NCI-H2107 treated with DMSO at 0.1 percent for 48 hours (cell line): Measurements from ENCODE around the gene MXRA5.
"Not testable (repeated sequence)": the region's sequence is repeated elsewhere in the genome, so short reads cannot be mapped to it uniquely, and the experiment has no call there.

Experiments
- DNase-seq: peaks from one replicate; lab custom pipeline; 2025; ENCODE audit not compliant: unreplicated experiment; lab: John Stamatoyannopoulos, UW

The MXRA5 gene

DNA sequence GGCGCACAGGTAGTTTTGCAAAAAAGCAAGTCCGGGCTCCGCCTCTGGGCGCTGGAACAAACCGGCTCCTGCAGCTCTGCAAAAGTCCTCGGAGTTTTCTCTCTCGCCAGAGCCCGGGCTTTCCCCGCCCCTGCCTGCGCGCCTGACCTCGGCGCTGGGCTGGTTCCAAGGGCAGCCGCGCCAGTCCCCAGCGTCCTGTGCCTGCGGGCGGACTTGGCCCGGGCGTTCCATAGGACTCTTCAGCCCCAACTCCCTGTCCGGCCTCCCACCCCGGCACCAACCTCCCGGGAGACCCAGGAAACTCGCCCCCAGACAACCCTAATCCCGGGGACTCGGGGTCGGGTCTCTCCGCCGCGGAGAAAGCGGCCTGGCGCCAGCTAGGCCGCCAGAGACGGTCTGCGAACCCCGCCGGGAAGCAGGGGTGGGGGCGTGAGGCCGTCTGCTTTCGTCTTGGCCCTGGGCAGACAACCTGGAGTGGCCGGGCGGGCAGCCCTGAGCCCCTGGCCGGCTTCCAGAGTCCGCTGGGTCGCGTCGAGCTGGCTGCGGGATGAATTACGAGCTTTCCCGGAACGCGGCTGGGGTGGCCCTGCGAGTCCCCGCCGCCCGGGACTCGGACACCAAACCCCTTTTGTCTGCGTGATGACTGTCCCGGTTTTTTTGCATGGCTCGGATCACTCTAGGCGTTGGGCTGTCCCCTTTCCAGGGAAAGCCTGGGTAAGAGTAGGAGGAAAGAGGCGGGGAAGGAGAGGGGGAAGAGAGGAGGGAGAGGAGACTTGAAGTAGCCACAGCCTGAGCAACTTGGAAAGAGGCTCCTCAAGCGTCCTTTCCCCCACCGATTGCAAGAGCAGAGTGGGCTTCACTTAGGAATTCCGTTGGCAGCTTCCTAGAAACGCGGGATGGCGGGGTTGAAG is 916 bp downstream of the MXRA5 start:
- DNase-seq: no peak

DNA sequence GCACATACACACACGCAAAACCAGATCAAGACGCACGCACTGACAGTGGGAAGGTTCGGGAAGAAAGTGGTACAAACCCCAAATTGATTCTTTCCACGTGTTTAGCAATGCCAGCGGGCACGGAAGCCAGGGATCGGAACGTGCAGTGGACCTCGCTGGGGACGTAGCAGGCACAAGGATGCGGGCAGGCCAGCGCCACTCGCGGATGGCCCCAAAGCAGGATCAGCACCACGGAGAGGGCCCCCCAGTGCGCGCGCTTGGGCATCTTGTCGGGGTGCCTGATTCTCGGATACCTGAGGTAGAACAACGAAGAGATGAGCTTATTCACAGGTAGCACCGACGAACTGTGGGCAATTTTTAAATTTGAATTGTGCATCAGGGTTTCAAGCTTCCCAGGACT is 2.9 kb downstream of the MXRA5 start:
- not testable (repeated sequence) for DNase-seq

DNA sequence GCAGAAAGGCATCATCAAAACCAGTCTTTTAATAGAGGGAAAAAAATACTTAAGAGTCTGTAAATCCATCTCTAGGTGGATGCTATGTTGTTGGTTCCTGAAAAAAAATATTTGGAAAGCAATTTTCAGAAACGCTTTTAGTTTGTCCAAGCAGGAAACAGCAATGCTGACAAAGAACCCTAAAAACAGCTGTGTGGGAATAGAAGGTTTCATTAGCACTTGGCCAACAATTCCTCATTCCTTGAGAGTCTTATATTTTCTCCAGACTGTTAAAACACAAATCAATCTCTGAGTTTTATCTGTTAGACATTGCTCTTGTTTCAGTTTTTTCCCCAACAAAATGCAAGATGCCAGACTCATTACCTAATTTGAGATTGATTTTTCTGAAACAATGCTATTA is 6.4 kb downstream of the MXRA5 start:
- no peak for DNase-seq

DNA sequence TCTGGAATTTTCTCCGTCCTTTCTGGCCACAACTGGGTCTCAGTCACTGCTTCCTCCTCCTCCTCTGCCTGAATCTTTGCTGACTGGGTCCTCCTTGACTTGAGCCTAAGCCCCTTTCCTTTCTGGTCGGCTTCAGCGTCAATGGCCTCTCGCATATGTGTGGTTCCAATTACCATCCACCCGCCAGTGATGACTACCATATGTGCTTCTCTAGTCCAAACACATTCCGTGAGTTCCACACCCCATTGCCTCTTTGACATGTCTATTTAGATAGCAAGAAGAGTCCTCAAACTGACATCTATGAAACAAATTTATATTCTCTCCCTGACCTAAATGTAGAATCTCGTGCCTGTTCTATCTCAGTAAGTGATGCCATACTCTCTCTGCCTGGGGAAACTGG is 19.8 kb downstream of the MXRA5 start:
- DNase-seq: no peak

DNA sequence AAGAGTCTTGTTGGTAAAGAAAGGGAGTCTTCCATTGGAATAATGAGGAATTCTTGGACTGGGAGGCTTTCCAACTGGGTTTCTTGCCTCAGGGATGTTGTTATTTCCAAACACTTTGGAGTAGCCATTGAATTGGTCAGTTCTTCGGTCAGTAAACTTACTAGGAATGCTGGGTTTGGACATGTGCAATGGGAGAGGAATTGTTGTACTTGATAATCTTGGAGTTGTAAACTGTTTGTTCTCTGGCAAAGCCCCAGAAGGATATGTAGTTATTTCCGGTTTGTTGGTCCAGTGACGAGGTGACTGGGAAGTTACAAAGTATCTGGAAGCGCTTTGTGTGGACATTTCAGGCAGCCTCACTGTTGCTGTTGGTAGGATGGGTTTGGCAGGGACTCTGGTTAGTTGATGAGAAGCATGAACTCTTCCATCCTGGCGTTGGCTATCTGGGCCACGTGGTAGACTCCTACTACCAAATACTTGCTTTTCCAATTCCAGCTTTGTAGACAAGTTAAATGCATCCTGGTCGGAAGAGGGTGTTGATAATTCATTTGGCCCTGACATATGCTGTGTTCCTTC is 25.9 kb downstream of the MXRA5 start:
- DNase-seq: no peak

DNA sequence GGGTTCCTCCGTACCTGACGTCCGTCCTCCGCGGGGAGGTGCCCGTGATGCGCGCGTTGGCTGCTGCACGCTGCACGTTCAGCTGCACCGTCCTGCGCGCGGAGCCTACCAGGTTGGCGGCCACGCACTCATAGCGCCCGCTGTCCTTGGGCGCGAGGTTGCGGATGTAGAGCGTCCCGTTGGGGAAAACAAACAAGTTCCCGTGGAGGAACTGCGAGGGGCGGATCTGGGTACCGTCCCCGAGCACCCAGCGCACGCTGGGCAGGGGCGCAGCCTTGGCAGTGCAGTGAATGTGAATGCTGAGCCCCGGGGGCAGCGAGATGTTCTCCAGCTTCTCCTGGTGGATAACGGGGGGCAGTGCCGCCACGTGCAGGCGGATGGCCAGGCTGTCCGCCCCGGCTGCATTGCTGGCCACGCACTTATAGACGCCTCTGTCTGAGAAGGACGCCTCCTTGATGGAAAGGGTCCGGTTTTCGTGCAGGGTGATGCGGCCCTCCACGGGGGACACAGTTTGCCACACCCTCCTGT is 29.2 kb downstream of the MXRA5 start:
- no peak for DNase-seq

DNA sequence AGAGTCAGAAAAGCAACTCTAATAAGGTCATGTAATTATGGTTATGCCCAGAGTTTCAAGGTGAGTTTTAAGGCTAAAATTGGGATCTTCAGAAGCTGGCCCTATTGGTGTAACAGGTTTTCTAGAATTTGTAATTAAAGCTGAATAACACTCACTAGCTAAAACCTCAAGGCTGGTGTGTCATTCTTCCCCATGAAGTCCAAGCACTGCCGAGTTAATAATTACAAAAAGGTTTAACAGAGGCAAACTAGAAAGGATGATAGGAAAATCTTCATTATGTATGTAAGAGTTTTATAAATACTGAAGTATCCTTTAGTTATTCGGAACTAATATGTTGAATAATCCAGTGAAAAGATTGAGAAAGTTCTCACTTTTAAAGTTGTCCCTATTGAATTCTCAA is 34.3 kb downstream of the MXRA5 start:
- no peak for DNase-seq

DNA sequence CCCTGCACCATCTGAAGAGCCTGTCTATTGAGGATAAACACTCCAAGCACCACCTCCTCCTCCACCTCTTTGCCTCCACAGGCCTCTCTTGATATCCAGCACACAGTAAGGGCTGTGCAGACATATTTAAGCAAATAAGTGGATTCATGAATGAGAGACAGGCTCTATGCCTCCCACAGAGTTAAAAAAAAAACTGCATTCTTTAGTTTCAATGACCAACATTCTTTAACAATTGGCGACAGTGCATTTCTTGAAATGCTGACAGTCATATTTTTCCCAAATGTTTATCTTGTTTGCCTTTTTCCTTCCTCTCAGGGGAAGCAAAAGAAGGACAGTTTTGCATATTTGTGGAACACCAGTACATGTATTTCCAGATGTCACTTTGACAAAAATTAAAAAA is 38.6 kb downstream of the MXRA5 start:
- DNase-seq: no peak

DNA sequence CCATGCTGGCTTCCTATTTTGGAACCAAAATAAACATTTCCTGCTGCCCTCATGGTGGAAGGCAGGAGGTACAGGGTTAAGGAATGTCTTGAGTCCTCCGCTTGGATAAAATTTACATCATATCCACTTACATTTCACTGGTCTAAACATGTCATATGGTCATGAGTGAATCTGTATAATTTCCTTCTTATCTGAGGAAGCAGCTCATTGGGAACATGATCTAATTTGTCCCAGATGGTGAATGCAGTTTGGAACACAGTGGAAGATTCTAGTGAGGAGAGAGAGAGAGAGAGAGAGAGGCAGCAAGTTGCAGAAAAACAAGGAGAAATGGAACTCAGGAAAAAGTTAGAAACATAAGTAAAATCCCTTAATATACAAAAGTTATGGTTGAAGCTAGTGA is 46.8 kb downstream of the MXRA5 start:
- no peak for DNase-seq

DNA sequence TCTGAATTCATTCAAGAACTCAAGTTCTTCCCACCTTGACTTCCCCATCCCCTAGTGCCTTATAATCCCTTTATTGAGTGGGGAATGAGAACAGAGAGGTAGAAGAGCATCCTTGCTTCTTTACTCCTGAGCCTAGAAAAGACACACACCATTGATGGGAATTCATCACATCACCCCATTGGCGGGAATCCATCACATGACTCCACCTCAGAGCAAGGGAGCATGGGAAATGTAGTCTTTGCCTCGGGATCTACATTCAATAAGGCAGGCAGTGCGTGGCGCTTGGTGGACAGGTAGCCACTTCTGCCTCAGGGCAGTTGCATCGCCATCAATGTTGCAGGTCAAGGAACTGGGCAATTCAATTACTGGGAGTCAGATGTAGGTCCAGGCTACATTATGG is 50.7 kb downstream of the MXRA5 start:
- DNase-seq: no peak

DNA sequence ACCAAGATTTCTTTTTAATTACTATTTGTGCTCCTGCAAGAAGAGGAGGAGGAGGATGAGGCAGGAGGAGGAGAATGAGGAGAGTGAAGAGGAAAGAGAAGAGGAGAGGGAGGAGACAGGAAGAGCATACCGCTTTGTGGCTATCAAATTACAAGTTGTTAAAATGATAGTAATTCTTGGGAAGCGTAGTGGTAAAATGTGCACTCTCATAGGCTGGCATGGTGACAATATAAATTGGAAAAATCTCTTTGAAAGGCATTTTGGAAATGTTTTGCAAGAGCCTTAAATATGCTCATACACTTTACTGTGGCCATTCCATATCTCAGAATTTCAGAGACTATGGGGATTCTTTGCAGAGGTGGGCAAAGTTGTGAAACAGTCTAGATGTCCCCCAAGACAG is 53.2 kb downstream of the MXRA5 start:
- DNase-seq: no peak

DNA sequence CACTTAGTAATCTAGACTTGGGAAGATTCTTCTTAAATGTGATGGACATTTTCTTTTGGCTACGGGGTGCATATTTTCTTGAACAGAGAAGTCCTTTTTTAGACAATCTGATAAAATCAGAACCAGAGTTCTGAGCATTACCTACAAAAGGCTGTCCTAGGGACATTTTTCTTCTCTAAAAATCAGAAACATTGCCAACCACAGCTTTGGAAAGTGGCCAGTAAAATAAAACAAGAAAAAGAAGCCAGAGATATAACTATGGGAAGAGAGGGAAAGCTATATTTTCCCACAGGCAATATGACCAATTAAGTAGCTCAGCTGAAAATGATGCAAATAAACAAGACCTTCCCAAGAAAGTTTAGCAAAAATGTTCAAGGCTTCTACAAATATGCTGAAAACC is 55.9 kb downstream of the MXRA5 start:
- DNase-seq: no peak

DNA sequence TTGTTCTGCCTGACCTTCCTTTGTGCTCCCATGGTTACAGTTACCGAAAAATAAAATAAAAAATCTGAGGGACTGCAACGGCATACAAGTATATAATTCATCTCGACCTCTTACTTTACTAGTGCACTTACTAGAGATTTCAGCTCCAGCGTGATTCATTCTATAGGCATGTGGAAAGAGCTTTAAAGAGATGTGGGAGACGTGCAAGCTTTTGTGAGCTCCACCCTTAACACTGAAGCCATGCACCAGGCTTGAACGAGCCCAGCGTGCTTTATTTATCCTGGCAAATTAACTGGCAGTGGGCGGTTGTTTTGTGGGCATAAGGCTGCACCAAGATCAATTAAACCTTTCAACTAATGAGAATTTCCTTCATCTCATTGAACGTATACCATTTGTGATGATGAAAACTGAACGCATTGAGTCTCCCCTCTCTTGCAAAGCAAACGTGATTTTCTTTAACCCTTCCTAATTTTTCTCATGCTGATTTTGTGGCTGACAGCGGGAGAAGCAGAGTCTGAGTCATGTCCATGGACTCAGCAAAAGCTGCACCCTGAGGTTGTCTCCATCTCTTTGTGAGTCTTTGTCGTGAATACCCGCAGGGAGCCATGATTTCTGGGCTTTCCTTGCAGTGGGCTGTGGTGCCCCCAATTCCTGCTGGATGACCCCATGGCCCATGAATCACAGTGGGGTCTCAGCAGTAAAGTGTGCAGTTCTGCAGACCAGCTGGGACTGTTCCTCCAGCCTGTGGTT is 60.1 kb downstream of the MXRA5 start:
- DNase-seq: no peak

DNA sequence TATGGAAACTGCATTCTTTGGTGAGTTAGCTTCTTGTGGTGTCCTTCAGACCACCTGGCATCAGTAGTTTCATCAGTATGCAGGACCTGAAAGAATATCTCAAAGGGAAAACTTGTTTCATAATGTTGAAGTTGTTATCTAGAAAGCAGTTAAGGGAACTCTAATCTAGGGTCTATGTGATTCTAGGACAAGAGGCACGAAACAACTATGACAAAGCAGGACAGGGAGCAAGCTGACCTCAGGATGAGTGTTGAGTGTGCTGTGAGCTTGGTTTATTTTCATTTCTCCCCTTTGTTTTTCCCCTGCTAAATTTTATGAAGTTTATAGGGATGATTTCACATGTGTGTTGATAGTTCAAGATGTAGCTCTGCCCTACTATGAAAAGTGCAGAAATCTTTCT is 65.7 kb downstream of the MXRA5 start:
- no peak for DNase-seq

DNA sequence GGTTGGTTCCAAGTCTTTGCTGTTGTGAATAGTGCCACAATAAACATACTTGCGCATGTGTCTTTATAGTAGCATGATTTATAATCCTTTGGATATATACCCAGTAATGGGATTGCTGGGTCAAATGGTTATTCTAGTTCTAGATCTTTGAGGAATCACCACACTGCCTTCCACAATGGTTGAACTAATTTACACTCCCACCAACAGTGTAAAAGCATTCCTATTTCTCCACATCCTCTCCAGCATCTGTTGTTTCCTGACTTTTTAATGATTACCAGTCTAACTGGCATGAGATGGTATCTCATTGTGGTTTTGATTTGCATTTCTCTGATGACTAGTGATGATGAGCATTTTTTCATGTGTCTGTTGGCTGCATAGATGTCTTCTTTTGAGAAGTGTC is 72.8 kb downstream of the MXRA5 start:
- DNase-seq: not testable (repeated sequence)

DNA sequence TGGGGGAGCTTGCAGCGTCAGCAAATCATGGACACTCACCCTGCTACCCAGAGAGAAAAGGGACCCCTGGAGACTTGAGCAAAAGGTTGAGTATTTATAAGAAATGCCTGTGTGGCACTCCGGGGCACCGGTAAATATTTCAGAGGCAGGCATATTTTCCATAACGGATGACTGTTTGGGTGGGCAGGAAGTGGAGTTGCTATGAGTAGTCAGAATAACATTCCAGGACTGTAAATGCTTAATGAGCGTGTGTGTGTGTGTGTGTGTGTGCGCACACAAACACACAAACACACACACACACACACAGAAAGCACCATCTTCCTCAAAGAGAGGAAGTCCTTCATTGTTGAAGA is 74.6 kb downstream of the MXRA5 start:
- no peak for DNase-seq

DNA sequence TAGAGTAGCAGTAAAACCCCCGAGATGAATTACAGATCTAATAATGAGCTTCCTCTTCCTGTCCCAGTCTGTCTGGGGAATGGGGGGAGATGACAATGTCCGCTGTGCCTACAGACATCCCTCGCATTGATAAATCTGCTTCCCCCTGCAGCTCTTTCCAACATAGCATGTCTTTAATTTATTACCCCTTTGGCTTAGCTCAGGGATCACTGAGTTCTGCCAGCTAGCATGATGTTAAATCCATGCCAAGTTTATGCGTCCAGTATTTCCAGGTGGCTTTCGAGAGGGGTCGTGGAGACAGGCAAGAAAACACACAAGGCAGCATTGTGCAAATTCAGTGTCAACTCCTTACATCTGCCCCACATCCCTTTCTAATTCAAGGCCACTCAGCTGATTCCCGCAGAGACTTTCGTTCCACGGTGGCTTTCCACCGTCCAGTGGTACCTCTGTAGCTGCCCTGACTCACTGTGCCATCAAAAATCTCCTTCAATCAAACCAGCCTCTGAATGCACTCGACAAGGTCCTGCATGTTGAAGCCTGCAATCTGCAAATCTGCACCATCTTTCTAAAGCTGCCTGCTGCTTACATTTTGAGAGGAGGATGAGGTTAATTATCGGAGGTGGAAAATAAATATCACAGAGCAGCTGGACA is 75.1 kb downstream of the MXRA5 start:
- no peak for DNase-seq

DNA sequence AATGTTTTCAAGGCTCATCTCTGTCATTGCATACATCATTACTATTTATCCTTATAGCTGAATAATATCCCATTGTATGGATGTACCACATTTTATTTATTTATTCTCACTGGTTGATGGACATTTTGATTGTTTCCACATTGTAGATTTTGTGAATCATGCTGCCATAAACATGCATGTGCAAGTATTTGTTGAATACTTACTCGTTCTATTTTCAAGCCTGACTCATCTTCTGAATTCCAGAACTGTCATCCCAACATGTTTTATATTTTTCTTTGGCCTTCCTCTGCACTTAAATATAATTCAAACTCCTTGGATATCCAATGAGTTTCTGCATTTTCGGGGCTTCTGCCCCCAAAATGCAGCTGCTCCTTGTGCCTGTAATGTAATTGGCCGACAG is 77.6 kb downstream of the MXRA5 start:
- no peak for DNase-seq

DNA sequence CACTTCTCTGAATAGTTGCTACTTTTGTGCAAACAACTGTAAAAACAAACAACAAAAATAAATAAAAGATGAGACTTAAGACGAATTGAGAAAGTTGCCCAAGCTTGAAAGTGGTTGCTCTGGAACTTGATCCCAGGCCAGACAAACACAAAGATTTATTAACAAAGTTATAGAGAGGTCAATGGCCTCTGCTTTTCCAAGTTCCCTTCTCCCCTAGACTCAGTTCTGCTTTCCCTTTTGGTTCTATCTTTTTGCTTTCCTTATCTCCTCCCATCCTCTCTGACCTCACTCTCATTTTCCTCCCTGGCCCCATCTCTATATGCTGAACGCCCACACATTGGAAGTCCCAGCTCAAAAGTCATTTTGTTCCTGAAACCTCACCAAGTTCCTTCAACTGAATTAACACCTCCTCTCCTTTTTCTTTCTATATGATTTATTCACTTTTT is 82.7 kb downstream of the MXRA5 start:
- DNase-seq: no peak

DNA sequence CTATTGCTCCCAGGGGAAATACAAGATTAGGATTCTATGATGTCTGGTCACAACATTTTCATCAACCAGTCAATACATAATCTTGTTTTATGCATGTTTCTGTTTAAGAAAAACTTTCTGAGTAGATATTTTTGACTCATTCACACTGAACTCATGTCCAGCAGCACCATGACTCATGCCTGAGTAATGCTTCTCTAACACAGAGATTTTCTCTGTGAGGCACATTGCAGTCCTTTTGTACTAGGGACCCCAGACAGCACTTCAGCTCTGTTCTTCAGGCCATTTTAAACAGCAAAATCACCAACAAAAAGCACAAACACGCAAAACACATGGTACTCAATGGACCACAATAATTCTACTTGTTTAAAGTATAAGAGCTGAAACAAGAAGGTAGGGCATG is 83.6 kb downstream of the MXRA5 start:
- no peak for DNase-seq
